Left lobe of liver (tissue), 2 donors: ENCODE data around the gene KNCN. TPM values are rescaled to one million over a fixed set of nuclear protein-coding genes. Genes with fewer than 3 reads are reported as not detected.

Experiments
- ATAC-seq: fragments of 200-7000 bp; cut with Tn5 transposase; one replicate; pipeline ENCODE4 v1.9.1; 2020; ENCODE audit warnings: mild to moderate bottlenecking, moderate library complexity
- DNase-seq: peaks from one replicate; pipeline ENCODE4 v3.0.0-alpha.2; 2020; ENCODE audit warnings: low spot score
- total RNA-seq: library from RNA; stranded (reverse); gene quantifications from one replicate; pipeline ENCODE4 v1.2.1, GENCODE V29; 2021
- donor health status: DM: no; HTN: no; CAD: no; lungs with moderate emphysema.
- donor health status: DM: no; HTN: yes; CAD: no.

The KNCN gene
- total RNA-seq, 1 donor from 2014 or later, result not detected

DNA sequence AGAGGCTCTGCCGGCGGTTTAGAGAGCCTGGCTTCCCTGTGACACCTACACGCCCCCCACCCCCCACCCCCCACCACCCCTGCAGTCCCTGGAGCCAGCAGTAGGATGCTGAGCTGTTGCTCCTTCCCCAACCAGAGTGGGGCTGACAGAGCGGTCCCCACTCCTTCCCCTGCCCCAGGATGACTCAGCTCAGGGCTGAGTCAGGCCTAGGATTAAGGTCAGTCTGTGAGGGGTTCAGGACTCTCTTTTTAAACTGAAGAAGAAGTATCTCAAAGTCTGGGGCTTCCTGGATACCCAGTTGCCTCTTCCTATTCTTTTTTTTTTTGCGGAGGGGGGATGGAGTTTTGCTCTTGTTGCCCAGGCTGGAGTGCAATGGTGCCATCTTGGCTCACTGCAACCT is 42.7 kb downstream of the KNCN start:
- no peak for ATAC-seq
- DNase-seq, result no peak

DNA sequence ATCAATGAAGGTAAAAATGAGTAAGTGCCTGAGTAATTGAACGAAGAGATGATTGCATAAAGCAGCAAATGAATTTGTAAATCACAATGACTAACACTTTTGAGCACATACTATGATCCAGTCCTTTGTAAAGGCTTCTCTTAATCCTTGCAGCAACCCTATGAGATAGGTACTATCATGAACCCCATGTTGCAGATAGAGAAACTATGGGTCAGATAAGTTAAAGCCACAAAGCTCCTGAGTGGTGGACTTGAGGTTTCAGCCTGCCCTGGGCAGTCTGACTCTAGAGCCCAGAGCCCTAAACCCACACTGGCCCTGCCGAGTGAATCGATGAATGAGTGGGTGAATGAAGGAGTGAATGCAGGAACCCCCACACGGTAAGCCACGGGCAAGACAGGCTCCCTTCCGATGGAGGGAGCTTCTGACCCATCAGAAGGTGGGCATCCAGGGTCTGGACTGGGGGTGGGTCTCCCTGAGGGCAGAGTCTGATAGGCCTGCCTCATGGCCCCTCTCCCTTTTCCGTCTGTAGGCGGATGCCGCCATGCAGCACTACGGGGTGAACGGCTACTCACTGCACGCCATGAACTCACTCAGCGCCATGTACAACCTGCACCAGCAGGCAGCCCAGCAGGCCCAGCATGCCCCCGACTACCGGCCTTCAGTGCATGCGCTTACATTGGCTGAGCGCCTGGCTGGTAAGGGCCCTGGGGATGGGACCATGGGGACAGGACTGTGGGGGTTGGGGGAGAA is 44.8 kb downstream of the KNCN start:
- no peak for DNase-seq
- ATAC-seq, result no peak

DNA sequence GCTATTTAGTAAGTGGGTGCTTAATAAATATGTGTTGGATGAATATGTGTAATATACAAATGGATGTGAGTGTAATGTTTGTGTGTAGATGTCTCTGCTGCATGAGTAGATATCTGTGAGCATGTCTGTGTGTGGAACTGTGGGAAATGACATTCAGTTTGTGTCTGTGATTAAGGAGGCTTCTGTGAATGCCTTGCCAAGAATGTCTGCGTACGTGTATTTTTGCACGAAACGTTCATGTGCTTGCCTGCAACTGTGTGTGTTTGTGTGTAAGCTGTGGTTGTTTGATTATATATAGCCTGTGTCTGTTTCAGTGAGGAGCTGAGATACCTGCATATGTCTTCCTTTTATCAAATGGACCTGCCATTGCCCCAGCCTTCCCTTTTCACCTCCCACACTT is 48.0 kb downstream of the KNCN start:
- ATAC-seq (no peak), DNase-seq (no peak)

DNA sequence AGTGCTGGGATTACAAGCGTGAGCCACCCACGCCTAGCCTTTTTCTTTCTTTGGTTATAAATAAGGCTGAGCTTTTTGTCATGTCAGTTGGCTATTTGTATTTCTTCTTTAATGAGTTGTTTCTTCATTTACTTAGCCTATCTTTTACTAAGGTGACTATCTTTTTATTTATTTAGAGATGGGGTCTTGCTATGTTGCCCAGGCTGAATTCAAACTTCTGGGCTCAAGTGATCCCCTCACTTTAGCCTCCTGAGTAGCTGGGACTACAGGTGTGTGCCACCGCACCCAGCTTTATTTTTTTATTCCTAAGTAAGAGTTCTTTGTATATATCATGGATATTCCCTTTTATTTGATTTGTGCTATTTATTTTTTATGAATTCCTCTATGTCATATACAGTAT is 49.9 kb downstream of the KNCN start:
- DNase-seq (no peak), ATAC-seq (no peak)

DNA sequence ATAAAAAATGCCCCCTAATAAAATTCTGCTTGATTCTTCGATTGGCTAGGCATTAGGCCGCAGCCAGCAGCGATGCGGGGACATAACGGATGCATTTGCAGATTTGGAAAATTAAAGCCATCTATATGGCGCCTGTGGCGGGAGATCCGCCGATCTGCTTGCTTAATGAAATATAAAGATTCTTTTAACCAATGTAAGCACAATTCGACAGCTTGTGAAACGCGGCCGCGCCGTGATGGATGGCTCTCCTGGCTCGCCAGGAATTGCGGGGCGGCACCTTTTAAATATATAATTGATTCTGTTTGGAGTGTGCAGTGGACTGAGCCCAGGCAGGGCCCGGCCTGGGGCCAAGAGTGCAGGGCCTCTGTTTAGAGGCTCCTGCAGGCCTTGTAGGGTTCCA is 53.8 kb downstream of the KNCN start:
- ATAC-seq, result no peak
- no peak for DNase-seq

DNA sequence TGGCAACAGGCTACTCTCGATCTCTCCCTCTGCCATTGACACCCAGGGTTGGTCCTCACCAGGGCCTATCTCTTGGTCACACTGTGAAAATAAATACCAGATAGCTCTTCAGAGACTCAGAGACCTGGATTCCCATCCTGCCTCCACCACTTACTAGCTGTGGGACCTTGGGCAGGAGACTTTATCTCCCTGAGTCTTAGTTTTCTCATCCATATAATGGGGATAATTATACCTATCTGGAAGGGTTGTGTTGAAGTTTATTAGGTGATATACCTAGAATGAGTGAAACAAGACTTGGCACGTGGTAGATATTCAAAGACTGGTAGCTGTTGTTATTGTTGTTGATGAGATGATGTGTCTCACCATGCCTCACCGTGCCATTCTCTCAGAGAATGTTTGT is 54.4 kb downstream of the KNCN start:
- no peak for ATAC-seq
- DNase-seq, result no peak

DNA sequence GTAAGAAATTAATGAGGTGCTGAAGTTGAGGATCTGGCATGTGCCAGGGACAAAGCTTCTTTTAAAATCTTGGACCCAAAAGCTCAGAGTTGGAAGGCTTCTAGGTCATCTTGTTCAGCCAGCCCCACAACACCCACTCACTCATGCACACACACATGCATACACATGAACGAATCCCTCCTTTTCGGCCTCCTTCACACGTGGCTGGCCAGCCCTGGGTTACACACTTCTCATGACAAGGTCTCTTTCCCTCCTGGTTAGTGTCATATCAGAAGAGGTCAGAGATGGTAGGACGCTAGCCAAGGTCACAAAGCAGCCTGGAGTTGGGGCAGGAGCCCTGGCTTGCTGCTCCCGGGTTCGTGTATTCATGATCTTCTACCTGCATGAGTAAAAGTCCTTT is 54.9 kb downstream of the KNCN start:
- DNase-seq (no peak), ATAC-seq (no peak)

DNA sequence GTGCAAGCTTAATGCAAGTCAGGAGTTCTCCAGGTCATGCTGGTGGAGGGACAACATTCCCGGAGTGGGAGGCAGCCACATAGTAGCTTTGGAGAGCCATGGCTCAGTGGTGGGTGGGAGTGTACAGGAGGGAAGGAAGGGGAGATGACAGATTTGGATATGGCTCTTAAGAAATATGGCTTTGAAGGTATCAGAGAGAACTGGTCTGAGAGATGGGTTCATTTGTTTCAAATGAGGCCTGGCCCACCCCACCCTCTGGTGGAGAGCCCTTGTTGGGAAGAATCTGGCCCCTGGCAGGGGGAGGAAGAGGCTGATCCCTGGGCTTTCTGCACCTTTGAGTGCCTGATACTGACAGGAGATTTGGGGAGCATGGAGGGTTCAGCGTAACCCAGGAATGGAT is 55.7 kb downstream of the KNCN start:
- DNase-seq, result no peak
- ATAC-seq, result no peak

Other genes starting within 250 kb of the KNCN start
- 23.1 TPM for gene LRRC41, start 248.0 kb downstream of the KNCN start, total RNA-seq
- 68.7 TPM for gene UQCRH, start 247.9 kb downstream of the KNCN start, total RNA-seq
- gene NSUN4, start 210.8 kb downstream of the KNCN start, total RNA-seq, result 9.3 TPM
- 38.9 TPM for gene FAAH, start 157.3 kb downstream of the KNCN start, total RNA-seq
- gene DMBX1, start 61.8 kb downstream of the KNCN start, total RNA-seq, result not detected
- gene MKNK1, start 52.6 kb upstream of the KNCN start, total RNA-seq, result 18.9 TPM
- gene MOB3C, start 65.2 kb upstream of the KNCN start, total RNA-seq, result 5.3 TPM
- 43.0 TPM for gene ATPAF1, start 116.7 kb upstream of the KNCN start, total RNA-seq
- gene TEX38, start 120.2 kb upstream of the KNCN start, total RNA-seq, result not detected
- gene EFCAB14, start 167.5 kb upstream of the KNCN start, total RNA-seq, result 38.7 TPM
- 0.33 TPM for gene CYP4B1, start 247.4 kb upstream of the KNCN start, total RNA-seq